Muscle layer of colon (tissue), 2 donors: ENCODE measurements around the gene REL.

ENCODE experiments used
- H3K27ac ChIP-seq: one replicate; pipeline ENCODE4 v1.7.0; 2013; ENCODE audit warnings: low read depth, mild to moderate bottlenecking, low read length, moderate library complexity
- H3K27me3 ChIP-seq, 2 donors: one replicate each; pipeline ENCODE4 v1.7.0; 2013; ENCODE audit warnings: low read length in 2 of 2, mild to moderate bottlenecking in 2 of 2; ENCODE audit not compliant: insufficient read depth in 2 of 2, control insufficient read depth in 1 of 2
- H3K36me3 ChIP-seq: one replicate; pipeline ENCODE4 v1.7.0; 2013; ENCODE audit warnings: mild to moderate bottlenecking, low read length; ENCODE audit not compliant: insufficient read depth
- H3K4me1 ChIP-seq: one replicate; pipeline ENCODE4 v1.7.0; 2013; ENCODE audit warnings: mild to moderate bottlenecking, low read length; ENCODE audit not compliant: insufficient read depth
- H3K4me3 ChIP-seq, 2 donors: one replicate each; pipeline ENCODE4 v1.7.0; 2013; ENCODE audit warnings: low read length in 2 of 2, low read depth in 1 of 2, mild to moderate bottlenecking in 1 of 2, moderate library complexity in 1 of 2
- H3K9ac ChIP-seq: one replicate; pipeline ENCODE4 v1.7.0; 2013; ENCODE audit warnings: low read length
- H3K9me3 ChIP-seq: one replicate; pipeline ENCODE4 v1.7.0; 2013; ENCODE audit warnings: mild to moderate bottlenecking, low read length
- donor health status: abdominal sarcoma.
- donor health status: Adenocarcinoma of cecum.

The REL gene

DNA sequence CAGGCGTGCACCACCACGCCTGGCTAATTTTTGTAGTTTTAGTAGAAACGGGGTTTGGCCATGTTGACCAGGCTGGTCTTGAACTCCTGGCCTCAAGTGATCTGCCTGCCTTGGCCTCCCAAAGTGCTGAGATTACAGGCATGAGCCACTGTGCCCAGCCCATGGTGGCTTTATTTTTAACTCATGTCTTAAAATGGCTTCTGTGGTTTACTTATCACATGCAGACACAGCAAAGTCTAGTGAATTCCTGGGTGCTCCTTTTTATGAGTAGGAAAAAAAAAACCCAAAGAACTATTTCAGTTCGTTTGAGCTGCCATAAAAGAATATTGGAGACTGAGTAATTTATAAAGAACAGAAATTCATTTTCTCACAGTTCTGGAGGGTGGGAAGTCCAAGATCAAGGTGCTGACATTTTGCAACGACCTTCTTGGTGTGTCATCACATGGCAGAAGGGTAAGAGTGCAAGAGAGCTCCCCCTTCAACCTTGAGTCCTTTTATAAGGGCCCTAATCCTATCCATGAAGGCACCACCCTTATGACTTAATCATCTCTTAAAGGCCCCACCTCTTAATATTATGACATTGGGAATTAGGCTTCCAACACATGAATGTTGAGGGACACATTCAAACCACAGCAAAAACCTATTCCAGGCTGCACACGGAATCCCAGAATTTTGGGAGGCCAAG is 12.6 kb upstream of the REL start:
- H3K36me3 ChIP-seq = no peaks in the 10 kb centered on the region
- H3K9ac ChIP-seq = no peak overlapping the region
- H3K9me3 ChIP-seq = no peaks in the 10 kb centered on the region
- H3K4me3 ChIP-seq = no peak overlapping the region
- no peaks in the 10 kb centered on the region for H3K4me1 ChIP-seq
- no peaks in the 10 kb centered on the region for H3K27me3 ChIP-seq
- H3K27ac ChIP-seq = no peak overlapping the region

GRCh38 chr2:60872510-60872928 is 8.9 kb upstream of the REL start:
- no peaks in the 10 kb centered on the region for H3K36me3 ChIP-seq
- H3K4me1 ChIP-seq = no peaks in the 10 kb centered on the region
- H3K4me3 ChIP-seq = no peak overlapping the region
- no peaks in the 10 kb centered on the region for H3K9me3 ChIP-seq
- no peaks in the 10 kb centered on the region for H3K27me3 ChIP-seq
- H3K9ac ChIP-seq = no peak overlapping the region
- H3K27ac ChIP-seq = no peak overlapping the region

- Histone ChIP-seq H3K36me3 (no peaks in the 10 kb centered on the region), H3K9me3 (no peaks in the 10 kb centered on the region), H3K4me3 (no peak overlapping the region), H3K4me1 (no peaks in the 10 kb centered on the region), H3K27ac (no peak overlapping the region), H3K27me3 (no peaks in the 10 kb centered on the region), H3K9ac (no peak overlapping the region)
Measured at GRCh38 chr2:60873381-60873780, 8.0 kb upstream of the REL start.

DNA sequence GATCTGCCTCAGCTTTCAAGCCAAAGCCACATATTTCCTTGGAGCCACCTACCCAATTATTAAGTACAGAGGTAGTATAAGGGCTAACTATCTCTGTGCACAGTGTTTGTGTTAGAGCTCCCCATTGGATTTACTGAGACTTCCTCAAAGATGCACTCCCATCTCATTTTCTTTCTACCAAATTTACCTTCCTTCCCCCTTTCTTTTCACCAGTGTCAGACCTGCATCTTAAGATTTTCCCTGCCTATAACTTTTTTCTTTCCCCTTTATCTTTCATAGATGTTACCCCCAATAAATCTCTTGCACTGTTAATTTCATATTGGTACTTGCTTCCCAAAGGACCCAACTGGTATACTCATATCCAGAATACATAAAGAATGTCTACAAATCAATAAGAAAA is 5.9 kb upstream of the REL start:
- H3K9me3 ChIP-seq = no peaks in the 10 kb centered on the region
- no peaks in the 10 kb centered on the region for H3K36me3 ChIP-seq
- H3K4me1 ChIP-seq = no peaks in the 10 kb centered on the region
- H3K9ac ChIP-seq = no peak overlapping the region
- no peak overlapping the region for H3K4me3 ChIP-seq
- no peak overlapping the region for H3K27ac ChIP-seq
- H3K27me3 ChIP-seq = no peaks in the 10 kb centered on the region

GRCh38 chr2:60880643-60881046 is 729 bp upstream of the REL start:
- H3K4me1 ChIP-seq = peaks cover 11% of the 10 kb centered on the region
- H3K27me3 ChIP-seq = no peaks in the 10 kb centered on the region
- H3K4me3 ChIP-seq = peak overlapping the region; percentile 63 to 78
- peak overlapping the region; percentile 92 for H3K27ac ChIP-seq
- H3K9me3 ChIP-seq = no peaks in the 10 kb centered on the region
- H3K36me3 ChIP-seq = no peaks in the 10 kb centered on the region
- H3K9ac ChIP-seq = peak overlapping the region; percentile 87

- no peaks in the 10 kb centered on the region for H3K27me3 ChIP-seq
- H3K9me3 ChIP-seq = no peaks in the 10 kb centered on the region
- peaks cover 12% of the 10 kb centered on the region for H3K4me1 ChIP-seq
- peak overlapping the region; percentile 72 to 78 for H3K4me3 ChIP-seq
- H3K27ac ChIP-seq = peak overlapping the region; percentile 86
- H3K36me3 ChIP-seq = no peaks in the 10 kb centered on the region
- H3K9ac ChIP-seq = peak overlapping the region; percentile 88
Measured at GRCh38 chr2:60882971-60883753, 1.8 kb downstream of the REL start.

- H3K4me1 ChIP-seq = peaks cover 12% of the 10 kb centered on the region
- no peaks in the 10 kb centered on the region for H3K36me3 ChIP-seq
- no peaks in the 10 kb centered on the region for H3K27me3 ChIP-seq
- H3K9ac ChIP-seq = peak overlapping the region; percentile 88
- H3K27ac ChIP-seq = no peak overlapping the region
- no peaks in the 10 kb centered on the region for H3K9me3 ChIP-seq
- no peak overlapping the region for H3K4me3 ChIP-seq
Measured at GRCh38 chr2:60883896-60884295, 2.5 kb downstream of the REL start.

DNA sequence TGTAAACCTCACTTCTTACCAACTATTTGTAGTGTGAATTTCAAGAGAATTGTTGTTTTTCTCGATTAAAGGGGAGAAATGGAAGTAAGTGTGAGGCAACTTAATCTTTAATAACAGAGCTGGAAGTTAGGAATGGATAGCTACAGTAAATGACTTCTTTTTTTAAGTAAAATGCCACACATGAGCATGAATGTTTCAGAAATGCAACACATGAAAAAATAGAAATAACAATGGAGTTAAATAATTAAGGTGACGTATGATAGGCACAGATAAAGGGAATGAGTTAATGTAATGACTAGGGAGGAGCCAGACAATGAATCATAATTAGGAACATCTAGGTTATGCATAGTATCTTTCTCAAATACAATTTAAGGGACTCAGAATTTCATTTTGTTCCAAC is 3.4 kb downstream of the REL start:
- Histone ChIP-seq H3K9ac (no peak overlapping the region), H3K4me3 (no peak overlapping the region), H3K27me3 (no peaks in the 10 kb centered on the region), H3K9me3 (no peaks in the 10 kb centered on the region), H3K27ac (no peak overlapping the region), H3K4me1 (peaks cover 12% of the 10 kb centered on the region), H3K36me3 (no peaks in the 10 kb centered on the region)

GRCh38 chr2:60885683-60886082 is 4.3 kb downstream of the REL start:
- peaks cover 12% of the 10 kb centered on the region for H3K4me1 ChIP-seq
- no peaks in the 10 kb centered on the region for H3K9me3 ChIP-seq
- no peak overlapping the region for H3K4me3 ChIP-seq
- H3K27ac ChIP-seq = no peak overlapping the region
- H3K9ac ChIP-seq = no peak overlapping the region
- no peaks in the 10 kb centered on the region for H3K27me3 ChIP-seq
- H3K36me3 ChIP-seq = no peaks in the 10 kb centered on the region

- no peak overlapping the region for H3K4me3 ChIP-seq
- H3K27ac ChIP-seq = no peak overlapping the region
- H3K27me3 ChIP-seq = no peaks in the 10 kb centered on the region
- peaks cover 3% of the 10 kb centered on the region for H3K36me3 ChIP-seq
- no peak overlapping the region for H3K9ac ChIP-seq
- peaks cover 12% of the 10 kb centered on the region for H3K4me1 ChIP-seq
- no peaks in the 10 kb centered on the region for H3K9me3 ChIP-seq
Measured at GRCh38 chr2:60886991-60887390, 5.6 kb downstream of the REL start.

GRCh38 chr2:60888853-60889252 is 7.5 kb downstream of the REL start:
- no peaks in the 10 kb centered on the region for H3K27me3 ChIP-seq
- H3K9ac ChIP-seq = no peak overlapping the region
- H3K27ac ChIP-seq = no peak overlapping the region
- no peak overlapping the region for H3K4me3 ChIP-seq
- peaks cover 7% of the 10 kb centered on the region for H3K36me3 ChIP-seq
- H3K9me3 ChIP-seq = no peaks in the 10 kb centered on the region
- H3K4me1 ChIP-seq = peaks cover 12% of the 10 kb centered on the region
